ENCODE data around the gene FPR2.

DNA sequence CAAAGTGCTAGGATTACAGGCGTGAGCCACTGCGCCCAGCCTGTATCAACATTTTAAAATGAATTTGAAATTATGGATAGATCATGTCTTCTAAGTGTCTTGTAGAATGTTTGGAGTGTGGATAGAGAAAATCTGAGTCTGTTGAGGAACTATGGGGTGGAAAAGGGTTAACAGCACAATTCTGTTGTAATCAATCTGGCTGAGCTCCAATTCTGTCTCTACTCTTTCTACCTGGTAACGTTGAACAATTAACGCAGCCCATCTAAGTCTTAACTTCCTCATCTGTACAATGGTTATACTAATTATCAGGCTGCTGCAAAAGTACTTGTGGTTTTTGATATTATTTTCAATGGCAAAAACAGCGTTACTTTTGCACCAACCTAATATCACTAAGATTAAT is 4.1 kb downstream of the FPR2 start:
- TF ChIP-seq POLR2A (IDR thresholded peaks at IDR 0.05) (no peak), POLR2AphosphoS5 (IDR thresholded peaks at IDR 0.05) (no peak)
- TF ChIP-seq, protein P1, sequence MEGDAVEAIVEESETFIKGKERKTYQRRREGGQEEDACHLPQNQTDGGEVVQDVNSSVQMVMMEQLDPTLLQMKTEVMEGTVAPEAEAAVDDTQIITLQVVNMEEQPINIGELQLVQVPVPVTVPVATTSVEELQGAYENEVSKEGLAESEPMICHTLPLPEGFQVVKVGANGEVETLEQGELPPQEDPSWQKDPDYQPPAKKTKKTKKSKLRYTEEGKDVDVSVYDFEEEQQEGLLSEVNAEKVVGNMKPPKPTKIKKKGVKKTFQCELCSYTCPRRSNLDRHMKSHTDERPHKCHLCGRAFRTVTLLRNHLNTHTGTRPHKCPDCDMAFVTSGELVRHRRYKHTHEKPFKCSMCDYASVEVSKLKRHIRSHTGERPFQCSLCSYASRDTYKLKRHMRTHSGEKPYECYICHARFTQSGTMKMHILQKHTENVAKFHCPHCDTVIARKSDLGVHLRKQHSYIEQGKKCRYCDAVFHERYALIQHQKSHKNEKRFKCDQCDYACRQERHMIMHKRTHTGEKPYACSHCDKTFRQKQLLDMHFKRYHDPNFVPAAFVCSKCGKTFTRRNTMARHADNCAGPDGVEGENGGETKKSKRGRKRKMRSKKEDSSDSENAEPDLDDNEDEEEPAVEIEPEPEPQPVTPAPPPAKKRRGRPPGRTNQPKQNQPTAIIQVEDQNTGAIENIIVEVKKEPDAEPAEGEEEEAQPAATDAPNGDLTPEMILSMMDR (IDR thresholded peaks at IDR 0.05): no peak

Data from stomach (tissue), 4 donors.